Measurements from ENCODE around the gene TMEM145. TPM values are rescaled to one million over a fixed set of nuclear protein-coding genes. Genes with fewer than 3 reads are reported as not detected.
A peak's percentile ranks its signal among the peaks of the same experiment; 100 is the strongest.

Gene TMEM145
- total and polyA plus RNA-seq, 4 experiments from 2014 or later = not detected

DNA sequence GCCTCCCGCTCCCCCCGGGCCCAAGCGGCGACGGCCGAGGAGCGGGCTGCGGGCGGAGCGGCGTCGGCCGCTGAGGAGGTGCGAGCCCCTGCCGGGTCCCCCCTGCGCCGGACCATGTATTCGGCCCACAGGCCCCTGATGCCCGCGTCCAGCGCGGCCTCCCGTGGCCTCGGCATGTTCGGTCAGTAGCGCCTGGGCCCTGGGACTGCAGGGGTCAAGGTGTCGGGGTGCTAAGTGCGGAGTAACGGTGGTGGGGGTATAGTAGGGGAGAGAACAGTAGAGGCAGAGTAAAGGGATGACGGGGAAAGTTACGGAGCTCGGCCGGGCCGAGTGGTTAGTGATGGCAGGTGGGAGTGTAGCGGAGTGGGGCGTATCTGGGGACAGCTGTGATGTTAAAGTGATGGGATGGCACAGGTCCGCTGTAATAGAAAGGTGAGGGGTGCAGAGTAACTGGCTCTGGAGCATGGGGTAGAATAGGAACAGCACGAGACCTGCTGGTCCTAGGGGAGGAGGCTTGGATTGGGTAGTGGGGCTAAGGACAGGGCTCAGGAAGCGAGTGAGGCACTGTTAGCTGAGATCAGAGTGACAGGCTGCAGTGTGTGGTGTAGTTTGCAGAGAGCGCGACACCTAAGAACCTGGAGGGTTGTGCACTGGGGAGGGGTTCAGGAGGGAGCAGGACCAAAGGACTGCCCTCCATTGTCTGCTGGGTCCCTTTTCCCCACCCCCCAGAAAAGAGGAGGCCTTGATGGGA lies 28.3 kb upstream of the TMEM145 start:
- DNase-seq = peak in 4 of 5 donors; percentile 31 to 49 (median 36)
- intact Hi-C loops (cut with micrococcal nuclease) = loop anchor here (2.0 to 5.0 kb wide), 3 partner anchors 18 to 113 kb away; partner anchors contain the start of genes PAFAH1B3 and PRR19
- peaks cover 41% of the 10 kb centered on the region for H3K4me1 ChIP-seq (ENCODE audit: insufficient read depth, low read length)

DNA sequence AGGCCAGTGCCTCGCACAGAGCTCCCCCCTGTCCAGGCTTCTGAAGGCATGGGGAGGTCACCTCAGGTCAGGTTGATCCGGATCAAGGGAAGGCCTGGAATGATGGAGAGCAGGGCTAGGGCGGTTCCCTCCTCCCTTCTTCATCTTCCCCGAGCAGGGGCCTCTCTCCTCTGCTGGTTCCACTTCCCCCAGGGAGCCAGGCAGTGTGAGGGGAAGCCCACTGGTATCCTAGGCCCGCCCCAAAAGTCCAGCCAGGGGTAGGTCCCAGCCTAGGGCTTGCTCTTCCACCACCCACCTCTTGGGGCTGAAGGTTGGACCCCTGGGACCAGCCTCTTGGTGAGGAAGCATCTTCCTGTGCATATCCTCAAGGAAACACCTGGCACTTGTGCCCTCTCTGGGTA lies 27.6 kb upstream of the TMEM145 start:
- peak overlapping the region in 5 of 8 donors; percentile 8 to 96 (median 21) for H3K4me3 Mint-ChIP-seq

More for the DNA sequence above, 28.3 kb upstream of the TMEM145 start:
- Mint-ChIP-seq H3K4me1 (peaks cover 19 to 26% (median 23%) of the 10 kb centered on the region in 4 donors), H3K27ac (peak overlapping the region; percentile 86 to 96 (median 94)), H3K9me3 (no peaks in the 10 kb centered on the region), H3K36me3 (peaks cover 0 to 34% of the 10 kb centered on the region in 2 donors), H3K27me3 (no peaks in the 10 kb centered on the region), H3K4me3 (peak overlapping the region; percentile 81 to 96 (median 92))
- ChIA-PET POLR2A (ENCODE audit: partially characterized antibody) (interaction anchor here (0.6 to 9.3 kb wide), 15 partner anchors 12 to 162 kb away, joined by 3 to 139 read pairs (median 4); partner anchors contain the start of genes CIC, DEDD2, ERF and GSK3A), CTCF (ENCODE audit: partially characterized antibody) (interaction anchor here (1.5 kb wide), 1 partner anchor 41 kb away, joined by 5 read pairs; no protein-coding TSS in a partner anchor)
- Histone ChIP-seq H3K4me3 (ENCODE audit: low read length in 2 of 2) (peak overlapping the region; percentile 63 to 69), H3K27ac (ENCODE audit: low read depth, low read length) (peak overlapping the region; percentile 67), H3K36me3 (ENCODE audit: insufficient read depth, low read length) (peaks cover 30% of the 10 kb centered on the region), H3K9me3 (ENCODE audit: control insufficient read depth in 1 of 2, low read length in 2 of 2) (no peaks in the 10 kb centered on the region), H3K27me3 (ENCODE audit: insufficient read depth, low read length) (no peaks in the 10 kb centered on the region)

DNA sequence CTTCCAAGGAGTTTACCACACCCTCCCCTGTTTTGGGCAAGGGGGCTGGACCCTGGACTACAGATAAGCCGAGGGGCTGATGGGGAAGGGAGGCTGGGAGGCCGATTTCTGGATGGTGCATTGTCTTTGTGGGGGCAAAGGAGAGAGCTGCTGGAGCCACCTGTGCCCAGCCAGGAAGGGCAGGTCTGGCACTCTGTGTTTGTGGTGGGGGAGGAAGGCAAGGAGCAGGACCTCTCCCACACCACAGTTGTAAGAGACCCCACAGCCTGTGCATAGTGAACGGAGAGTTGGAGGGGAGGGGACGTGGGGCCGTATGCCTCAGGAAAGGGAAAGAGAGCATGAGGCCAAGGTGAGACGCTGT lies 27.1 kb upstream of the TMEM145 start:
- no peak for DNase-seq
- no peaks in the 10 kb centered on the region for H3K9me3 Mint-ChIP-seq
- POLR2A ChIA-PET (ENCODE audit: partially characterized antibody) = interaction anchor here (1.2 to 7.6 kb wide), 3 partner anchors 16 to 28 kb away, joined by 3 to 131 read pairs (median 13); partner anchors contain the start of genes CIC, PAFAH1B3 and PRR19
- peak overlapping the region; percentile 81 to 94 (median 90) for H3K27ac Mint-ChIP-seq
- H3K4me1 ChIP-seq (ENCODE audit: insufficient read depth, low read length) = peaks cover 41% of the 10 kb centered on the region
- H3K4me1 Mint-ChIP-seq = peaks cover 18 to 26% (median 22%) of the 10 kb centered on the region in 4 donors
- peak overlapping the region in 4 of 8 donors; percentile 13 to 55 (median 21) for H3K4me3 Mint-ChIP-seq
- H3K36me3 ChIP-seq (ENCODE audit: insufficient read depth, low read length) = peaks cover 39% of the 10 kb centered on the region
- H3K27me3 ChIP-seq (ENCODE audit: insufficient read depth, low read length) = no peaks in the 10 kb centered on the region
- CTCF ChIA-PET (ENCODE audit: partially characterized antibody) = no interaction called here
- no peaks in the 10 kb centered on the region for H3K9me3 ChIP-seq (ENCODE audit: control insufficient read depth in 1 of 2, low read length in 2 of 2)
- H3K27me3 Mint-ChIP-seq = no peaks in the 10 kb centered on the region
- no peak overlapping the region for H3K4me3 ChIP-seq (ENCODE audit: low read length in 2 of 2)
- H3K36me3 Mint-ChIP-seq = peaks cover 0 to 35% of the 10 kb centered on the region in 2 donors
- intact Hi-C loops (cut with micrococcal nuclease) = loop anchor here (2.0 kb wide), 1 partner anchor 17 kb away; the partner anchor contains the start of genes PAFAH1B3 and PRR19
- H3K27ac ChIP-seq (ENCODE audit: low read depth, low read length) = peak overlapping the region; percentile 67

More for the DNA sequence above, 27.6 kb upstream of the TMEM145 start:
- Histone ChIP-seq H3K9me3 (ENCODE audit: control insufficient read depth in 1 of 2, low read length in 2 of 2) (no peaks in the 10 kb centered on the region), H3K4me1 (ENCODE audit: insufficient read depth, low read length) (peaks cover 41% of the 10 kb centered on the region), H3K27me3 (ENCODE audit: insufficient read depth, low read length) (no peaks in the 10 kb centered on the region), H3K36me3 (ENCODE audit: insufficient read depth, low read length) (peaks cover 37% of the 10 kb centered on the region), H3K27ac (ENCODE audit: low read depth, low read length) (peak overlapping the region; percentile 67), H3K4me3 (ENCODE audit: low read length in 2 of 2) (no peak overlapping the region)
- Mint-ChIP-seq H3K36me3 (peaks cover 0 to 35% of the 10 kb centered on the region in 2 donors), H3K27me3 (no peaks in the 10 kb centered on the region), H3K4me1 (peaks cover 18 to 26% (median 22%) of the 10 kb centered on the region in 4 donors), H3K27ac (peak overlapping the region in 6 of 7 donors; percentile 84 to 94 (median 93)), H3K9me3 (no peaks in the 10 kb centered on the region)
- ChIA-PET POLR2A (ENCODE audit: partially characterized antibody) (interaction anchor here (0.9 to 9.3 kb wide), 7 partner anchors 11 to 104 kb away, joined by 3 to 139 read pairs (median 8); partner anchors contain the start of genes CIC, GSK3A, PAFAH1B3 and PRR19), CTCF (ENCODE audit: partially characterized antibody) (interaction anchor here (1.5 kb wide), 1 partner anchor 42 kb away, joined by 5 read pairs; no protein-coding TSS in a partner anchor)
- intact Hi-C loops (cut with micrococcal nuclease) = loop anchor here (2.0 kb wide), 1 partner anchor 17 kb away; the partner anchor contains the start of genes PAFAH1B3 and PRR19
- peak in 1 of 5 donors; percentile 43 for DNase-seq

DNA sequence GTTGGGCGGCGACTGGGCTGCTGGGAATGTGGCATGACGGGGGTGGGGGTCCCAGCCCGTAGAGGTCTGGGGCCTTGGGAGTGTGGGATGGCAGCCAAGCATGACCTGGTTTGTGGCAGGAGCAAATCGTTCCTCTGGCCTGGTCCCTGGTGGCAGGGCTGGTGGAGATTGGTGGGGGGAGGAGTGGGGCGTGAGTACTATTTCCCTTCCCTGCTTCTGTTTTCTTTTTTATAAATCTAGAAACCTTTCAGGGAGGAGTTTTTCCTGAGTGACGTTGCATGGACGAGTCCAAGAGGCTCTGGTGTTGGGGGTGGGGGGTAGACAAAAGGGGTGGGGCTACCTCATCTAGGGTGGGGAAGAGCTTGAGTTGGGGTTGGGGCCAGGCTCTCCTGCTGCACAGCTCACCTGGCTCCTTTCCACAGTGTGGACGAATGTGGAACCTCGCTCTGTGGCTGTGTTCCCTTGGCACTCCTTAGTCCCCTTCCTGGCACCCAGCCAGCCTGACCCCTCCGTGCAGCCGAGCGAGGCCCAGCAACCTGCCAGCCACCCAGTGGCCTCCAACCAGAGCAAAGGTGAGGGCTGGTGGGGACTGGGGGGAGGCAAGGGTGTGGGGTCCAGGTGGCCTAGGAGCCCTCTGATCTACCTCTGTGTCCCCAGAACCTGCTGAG lies 26.6 kb upstream of the TMEM145 start:
- Histone ChIP-seq H3K27me3 (ENCODE audit: insufficient read depth, low read length) (no peaks in the 10 kb centered on the region), H3K4me3 (ENCODE audit: low read length in 2 of 2) (no peak overlapping the region), H3K4me1 (ENCODE audit: insufficient read depth, low read length) (peaks cover 37% of the 10 kb centered on the region), H3K36me3 (ENCODE audit: insufficient read depth, low read length) (peaks cover 39% of the 10 kb centered on the region), H3K9me3 (ENCODE audit: control insufficient read depth in 1 of 2, low read length in 2 of 2) (no peaks in the 10 kb centered on the region), H3K27ac (ENCODE audit: low read depth, low read length) (peak overlapping the region; percentile 67)
- H3K9me3 Mint-ChIP-seq = no peaks in the 10 kb centered on the region
- ChIA-PET POLR2A (ENCODE audit: partially characterized antibody) (no interaction called here), CTCF (ENCODE audit: partially characterized antibody) (no interaction called here)
- peak overlapping the region in 2 of 8 donors; percentile 17 to 32 for H3K4me3 Mint-ChIP-seq
- intact Hi-C loops (cut with micrococcal nuclease) = no loop called here
- H3K27ac Mint-ChIP-seq = peak overlapping the region in 6 of 7 donors; percentile 84 to 94 (median 88)
- DNase-seq = peak in 1 of 5 donors; percentile 35
- peaks cover 21 to 24% (median 22%) of the 10 kb centered on the region in 4 donors for H3K4me1 Mint-ChIP-seq
- H3K36me3 Mint-ChIP-seq = peaks cover under 1 to 39% of the 10 kb centered on the region in 2 donors
- H3K27me3 Mint-ChIP-seq = no peaks in the 10 kb centered on the region

DNA sequence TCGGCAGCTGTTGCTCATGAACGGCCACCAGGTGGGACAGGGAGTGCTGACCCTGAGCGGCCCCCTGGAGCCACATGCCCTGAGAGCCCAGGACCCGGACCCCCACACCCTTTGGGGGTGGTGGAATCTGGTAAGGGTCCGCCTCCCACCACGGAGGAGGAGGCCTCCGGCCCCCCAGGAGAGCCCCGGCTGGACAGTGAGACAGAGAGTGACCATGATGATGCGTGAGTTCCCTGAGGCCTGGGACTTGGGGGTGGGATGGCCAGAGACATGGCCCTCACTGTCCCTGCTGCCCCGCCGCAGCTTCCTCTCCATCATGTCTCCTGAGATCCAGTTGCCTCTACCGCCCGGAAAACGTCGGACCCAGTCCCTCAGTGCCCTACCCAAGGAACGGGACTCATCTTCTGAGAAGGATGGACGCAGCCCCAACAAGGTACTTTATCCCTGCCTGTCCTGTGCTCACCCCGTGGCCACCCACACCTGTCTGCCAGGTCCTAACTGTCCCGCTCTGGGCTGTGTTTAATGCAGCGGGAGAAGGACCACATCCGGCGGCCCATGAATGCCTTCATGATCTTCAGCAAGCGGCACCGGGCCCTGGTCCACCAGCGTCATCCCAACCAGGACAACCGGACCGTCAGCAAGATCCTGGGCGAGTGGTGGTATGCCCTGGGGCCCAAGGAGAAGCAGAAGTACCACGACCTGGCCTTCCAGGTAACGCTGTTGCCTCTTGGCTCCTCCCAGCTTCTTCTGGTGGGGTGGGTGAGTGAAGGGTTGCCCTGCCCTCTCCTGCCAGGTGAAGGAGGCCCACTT lies 25.9 kb upstream of the TMEM145 start:
- CTCF ChIA-PET (ENCODE audit: partially characterized antibody) = interaction anchor here (0.9 kb wide), 1 partner anchor 9 kb away, joined by 4 read pairs; no protein-coding TSS in a partner anchor
- peaks cover 6 to 44% of the 10 kb centered on the region in 2 donors for H3K36me3 Mint-ChIP-seq
- Histone ChIP-seq H3K36me3 (ENCODE audit: insufficient read depth, low read length) (peaks cover 43% of the 10 kb centered on the region), H3K27ac (ENCODE audit: low read depth, low read length) (no peak overlapping the region), H3K27me3 (ENCODE audit: insufficient read depth, low read length) (no peaks in the 10 kb centered on the region), H3K4me3 (ENCODE audit: low read length in 2 of 2) (no peak overlapping the region), H3K4me1 (ENCODE audit: insufficient read depth, low read length) (peaks cover 37% of the 10 kb centered on the region), H3K9me3 (ENCODE audit: control insufficient read depth in 1 of 2, low read length in 2 of 2) (no peaks in the 10 kb centered on the region)
- peak overlapping the region in 1 of 8 donors; percentile 55 for H3K4me3 Mint-ChIP-seq
- POLR2A ChIA-PET (ENCODE audit: partially characterized antibody) = interaction anchor here (1.3 kb wide), 1 partner anchor 18 kb away, joined by 3 read pairs; the partner anchor contains the start of gene CIC
- no peaks in the 10 kb centered on the region for H3K27me3 Mint-ChIP-seq
- DNase-seq = peak in 1 of 5 donors; percentile 33
- H3K9me3 Mint-ChIP-seq = no peaks in the 10 kb centered on the region
- H3K4me1 Mint-ChIP-seq = peaks cover 20 to 29% (median 24%) of the 10 kb centered on the region in 4 donors
- peak overlapping the region in 1 of 7 donors; percentile 10 for H3K27ac Mint-ChIP-seq
- intact Hi-C loops (cut with micrococcal nuclease) = no loop called here

DNA sequence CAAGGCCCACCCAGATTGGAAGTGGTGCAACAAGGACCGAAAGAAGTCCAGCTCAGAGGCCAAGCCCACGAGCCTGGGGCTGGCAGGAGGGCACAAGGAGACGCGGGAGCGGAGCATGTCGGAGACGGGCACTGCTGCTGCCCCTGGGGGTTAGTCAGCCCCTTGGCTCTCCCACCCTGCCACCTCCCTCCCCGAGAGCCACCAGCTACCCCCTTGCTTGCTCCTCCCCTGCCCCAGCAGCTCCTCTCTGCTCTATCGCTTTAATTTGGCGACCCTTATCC lies 25.3 kb upstream of the TMEM145 start:
- peaks cover 6 to 42% of the 10 kb centered on the region in 2 donors for H3K36me3 Mint-ChIP-seq
- no peaks in the 10 kb centered on the region for H3K9me3 Mint-ChIP-seq
- no peak overlapping the region for H3K4me3 Mint-ChIP-seq
- Histone ChIP-seq H3K27ac (ENCODE audit: low read depth, low read length) (no peak overlapping the region), H3K4me3 (ENCODE audit: low read length in 2 of 2) (no peak overlapping the region), H3K36me3 (ENCODE audit: insufficient read depth, low read length) (peaks cover 43% of the 10 kb centered on the region), H3K4me1 (ENCODE audit: insufficient read depth, low read length) (peaks cover 31% of the 10 kb centered on the region), H3K27me3 (ENCODE audit: insufficient read depth, low read length) (no peaks in the 10 kb centered on the region), H3K9me3 (ENCODE audit: control insufficient read depth in 1 of 2, low read length in 2 of 2) (no peaks in the 10 kb centered on the region)
- peaks cover 16 to 29% (median 22%) of the 10 kb centered on the region in 4 donors for H3K4me1 Mint-ChIP-seq
- CTCF ChIA-PET (ENCODE audit: partially characterized antibody) = interaction anchor here (0.9 kb wide), 1 partner anchor 9 kb away, joined by 4 read pairs; no protein-coding TSS in a partner anchor
- H3K27me3 Mint-ChIP-seq = no peaks in the 10 kb centered on the region
- DNase-seq = peak in 1 of 5 donors; percentile 17
- intact Hi-C loops (cut with micrococcal nuclease) = no loop called here
- POLR2A ChIA-PET (ENCODE audit: partially characterized antibody) = interaction anchor here (1.3 kb wide), 1 partner anchor 18 kb away, joined by 3 read pairs; the partner anchor contains the start of gene CIC
- no peak overlapping the region for H3K27ac Mint-ChIP-seq
